ENCODE data around the gene TFAP2E.

The TFAP2E gene

DNA sequence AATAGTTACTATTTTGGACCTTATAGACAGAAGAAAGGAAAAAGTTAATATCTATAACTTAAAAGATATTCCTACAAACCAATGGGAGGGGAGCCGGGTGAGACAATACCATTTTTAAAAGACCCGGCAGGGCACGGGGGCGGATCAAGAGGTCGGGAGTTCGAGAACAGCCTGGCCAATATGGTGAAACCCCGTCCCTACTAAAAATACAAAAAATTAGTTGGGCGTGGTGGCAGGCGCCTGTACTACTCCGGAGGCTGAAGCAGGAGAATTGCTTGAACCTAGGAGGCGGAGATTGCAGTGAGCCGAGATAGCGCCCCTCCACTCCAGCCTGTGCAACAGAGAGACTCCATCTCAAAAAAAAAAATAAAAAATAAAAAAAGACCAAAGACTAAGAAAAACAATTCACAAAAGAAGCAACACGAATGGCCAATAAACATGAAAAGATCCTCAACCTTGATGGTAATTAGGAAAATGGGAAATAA, 69.4 kb downstream of the TFAP2E start:
- H3K36me3 ChIP-seq (ENCODE audit: insufficient read depth, low read length) = no peaks in the 10 kb centered on the region
- H3K4me2 ChIP-seq (ENCODE audit: low read length) = peak overlapping the region; percentile 95
- H3K9ac ChIP-seq (ENCODE audit: low read depth, low read length) = peak overlapping the region; percentile 99
- H3K27me3 ChIP-seq (ENCODE audit: control insufficient read depth, insufficient read depth, low read length) = peaks cover 18% of the 10 kb centered on the region
- no peaks in the 10 kb centered on the region for H3K9me3 ChIP-seq (replicated peaks; ENCODE audit: low read length)
- peak overlapping the region; percentile 97 for H3K4me3 ChIP-seq (ENCODE audit: low read length)
- peaks cover 15% of the 10 kb centered on the region for H3K4me1 ChIP-seq (ENCODE audit: control insufficient read depth, insufficient read depth, low read length)

GRCh38 chr1:35644204-35644603, 71.1 kb downstream of the TFAP2E start:
- Histone ChIP-seq H3K27me3 (ENCODE audit: control insufficient read depth, insufficient read depth, low read length) (peaks cover 21% of the 10 kb centered on the region), H3K9me3 (replicated peaks; ENCODE audit: low read length) (no peaks in the 10 kb centered on the region), H3K36me3 (ENCODE audit: insufficient read depth, low read length) (no peaks in the 10 kb centered on the region), H3K4me3 (ENCODE audit: low read length) (no peak overlapping the region), H3K9ac (ENCODE audit: low read depth, low read length) (no peak overlapping the region), H3K4me1 (ENCODE audit: control insufficient read depth, insufficient read depth, low read length) (peaks cover 3% of the 10 kb centered on the region), H3K4me2 (ENCODE audit: low read length) (no peak overlapping the region)
